ENCODE data around the gene ADAR.
"Not testable (repeated sequence)": the region's sequence is repeated elsewhere in the genome, so short reads cannot be mapped to it uniquely, and the experiment has no call there.

Gene ADAR

DNA sequence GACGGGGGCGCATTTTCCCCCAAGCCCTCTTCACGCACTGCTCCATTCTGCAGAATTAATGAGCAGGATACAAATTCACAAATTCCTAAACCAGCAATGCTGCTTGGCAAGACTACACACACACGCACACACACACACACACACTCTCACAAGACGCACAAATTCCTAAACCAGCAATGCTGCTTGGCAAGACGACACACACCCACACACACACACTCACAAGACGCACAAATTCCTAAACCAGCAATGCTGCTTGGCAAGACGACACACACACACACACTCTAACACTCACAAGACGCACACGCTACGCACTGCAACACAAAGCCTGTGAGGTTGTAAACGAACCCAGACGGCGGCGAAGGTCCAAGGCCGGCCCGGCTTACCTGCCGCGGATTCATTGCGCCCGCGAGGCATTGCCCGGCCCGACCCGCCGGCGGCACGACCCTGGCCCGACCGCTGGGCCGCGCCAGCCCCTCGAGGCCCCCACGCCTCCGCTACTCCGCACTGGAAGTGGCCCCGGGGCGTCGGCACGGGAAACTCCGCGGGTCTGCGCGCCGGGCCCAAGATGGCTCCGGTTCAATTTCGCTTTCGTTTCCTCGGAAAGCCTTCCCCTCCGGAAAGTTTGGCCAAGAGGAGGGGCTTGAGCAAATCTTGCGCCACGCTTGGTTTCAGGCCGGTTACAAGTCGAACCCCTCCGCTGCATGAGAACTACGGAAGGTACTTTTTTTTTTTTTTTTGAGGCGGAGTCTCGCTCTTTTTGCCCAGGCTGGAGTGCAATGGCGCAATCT is at the start of gene ADAR:
TSS of gene ADAR (minus strand) at position 578 of the 788 bp plus-strand sequence. CDS start at position 398, 180 bp downstream.
- DNase-seq: peak; percentile 84

- no peak for DNase-seq
Measured at GRCh38 chr1:154657556-154657955, 49.6 kb upstream of the ADAR start.

DNA sequence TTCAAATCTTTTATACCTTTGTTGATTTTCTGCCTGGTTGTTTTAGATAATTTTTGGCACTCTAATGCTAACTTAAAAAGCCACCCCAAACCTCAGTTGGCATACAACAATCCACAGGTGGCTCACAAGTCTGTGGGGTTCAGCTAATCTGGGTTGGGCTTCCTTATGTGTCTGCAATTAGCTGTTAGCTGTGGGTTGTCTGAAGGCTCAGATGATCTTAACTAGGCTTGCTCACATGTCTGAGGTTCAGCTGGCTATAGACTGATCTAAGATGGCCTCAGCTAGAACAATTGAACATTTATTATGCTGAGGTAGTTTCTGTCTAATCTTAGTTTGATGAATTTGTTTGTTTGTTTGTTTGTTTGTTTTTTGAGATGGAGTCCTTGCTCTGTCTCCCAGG is 44.9 kb upstream of the ADAR start:
- DNase-seq: no peak

DNA sequence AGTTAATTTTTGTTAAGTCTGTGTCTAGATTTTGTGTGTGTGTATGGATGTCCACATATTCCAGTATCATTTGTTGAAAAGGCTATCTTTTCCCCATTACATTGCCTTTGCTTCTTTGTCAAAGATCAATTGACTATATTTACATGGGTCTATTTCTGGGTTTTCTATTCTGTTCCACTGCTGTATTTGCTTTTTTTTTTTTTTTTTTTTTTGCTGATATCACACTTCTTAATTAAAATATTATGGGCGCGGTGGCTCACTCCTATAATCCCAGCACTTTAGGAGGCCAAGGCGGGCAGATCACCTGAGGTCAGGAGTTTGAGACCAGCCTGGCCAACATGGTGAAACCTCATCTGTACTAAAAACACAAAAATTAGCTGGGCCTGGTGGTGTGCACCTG is 36.7 kb upstream of the ADAR start:
- DNase-seq: not testable (repeated sequence)

DNA sequence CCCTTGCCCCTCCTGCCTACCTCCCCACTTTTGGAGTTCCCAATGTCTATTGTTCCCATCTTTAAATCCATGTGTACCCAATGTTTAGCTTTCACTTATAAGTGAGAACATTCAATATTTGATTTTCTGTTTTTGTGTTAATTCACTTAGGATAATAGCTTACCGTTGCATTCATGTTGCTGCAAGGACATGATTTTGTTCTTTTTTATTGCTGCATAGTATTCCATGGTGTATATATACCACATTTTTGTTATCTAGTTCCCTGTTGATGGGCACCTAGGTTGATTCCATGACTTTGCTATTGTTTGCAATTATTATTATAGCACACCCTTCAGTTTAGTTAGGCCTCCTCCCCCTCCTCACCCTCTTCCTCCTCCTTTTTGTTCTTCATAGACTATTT is 33.5 kb upstream of the ADAR start:
- DNase-seq: no peak

GRCh38 chr1:154639876-154640275 is 31.9 kb upstream of the ADAR start:
- no peak for DNase-seq

- DNase-seq: no peak
Measured at GRCh38 chr1:154635171-154635570, 27.2 kb upstream of the ADAR start.

GRCh38 chr1:154629675-154630073 is 21.7 kb upstream of the ADAR start:
- DNase-seq: no peak

GRCh38 chr1:154629061-154629674 is 21.2 kb upstream of the ADAR start:
- no peak for DNase-seq

- DNase-seq: no peak
Measured at GRCh38 chr1:154628121-154628405, 20.1 kb upstream of the ADAR start.

GRCh38 chr1:154627257-154628120 is 19.5 kb upstream of the ADAR start:
- DNase-seq: peak; percentile 87

GRCh38 chr1:154626456-154627256 is 18.7 kb upstream of the ADAR start:
- DNase-seq: peak; percentile 43

DNA sequence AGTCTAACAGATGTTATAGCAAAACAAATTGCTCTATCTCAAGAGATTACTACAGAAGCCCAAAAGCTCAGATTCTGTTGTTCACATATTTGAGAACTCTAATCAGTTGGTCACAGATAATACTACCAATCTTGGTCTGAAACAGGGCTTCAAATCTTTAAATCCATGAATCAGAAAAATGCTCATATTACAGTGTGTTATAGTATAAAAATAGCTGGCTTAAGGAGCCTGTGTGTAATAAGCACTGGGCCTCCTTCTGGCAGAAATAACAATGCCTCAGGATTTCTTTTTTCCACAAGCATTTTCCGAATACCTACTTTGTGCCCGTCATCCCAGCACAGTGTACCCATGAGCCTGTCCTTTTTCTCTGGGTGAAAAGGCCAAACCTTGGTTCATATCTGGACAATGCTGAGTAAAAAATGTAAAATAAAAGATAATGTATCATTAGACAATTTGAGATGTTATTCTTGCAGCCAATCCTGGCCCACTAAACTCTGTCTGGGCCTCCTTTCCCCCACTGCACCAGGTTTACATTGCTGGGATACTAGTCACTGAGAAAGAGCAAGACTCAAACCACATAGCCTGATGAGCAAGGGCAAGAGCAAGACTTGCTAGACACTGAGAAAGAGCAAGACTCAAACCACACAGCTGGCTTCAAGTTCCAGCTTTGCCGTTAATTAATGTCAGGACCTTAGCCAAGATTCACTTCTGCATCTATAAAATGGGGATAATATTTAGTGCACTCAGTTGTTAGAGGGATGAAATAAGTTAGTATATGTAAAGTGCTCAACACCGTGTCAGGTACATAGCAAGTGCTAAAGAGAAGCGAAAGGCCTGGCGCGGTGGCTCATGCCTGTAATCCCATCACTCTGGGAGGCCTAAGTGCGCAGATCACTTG is 17.0 kb upstream of the ADAR start:
- DNase-seq: no peak

DNA sequence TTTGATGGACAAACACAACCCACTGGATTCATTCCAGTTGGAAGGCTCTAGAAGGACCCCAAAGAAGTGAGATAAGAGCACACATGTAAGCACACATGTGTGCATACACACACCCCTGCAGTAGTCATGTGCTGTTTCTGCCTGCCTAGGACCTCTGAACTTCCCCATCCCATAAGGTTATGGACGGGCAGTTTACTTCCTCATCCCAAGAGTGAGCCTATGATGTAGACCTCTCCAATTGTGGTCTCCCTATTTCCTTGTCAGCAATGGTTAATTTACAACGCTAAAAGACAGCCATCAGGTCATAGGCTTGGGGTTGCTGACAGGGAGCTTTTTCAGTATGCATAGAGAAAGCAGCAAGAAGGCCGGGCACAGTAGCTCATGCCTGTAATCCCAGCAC is 15.4 kb upstream of the ADAR start:
- DNase-seq: no peak

GRCh38 chr1:154622503-154623039 is 14.6 kb upstream of the ADAR start:
- DNase-seq: no peak

- no peak for DNase-seq
Measured at GRCh38 chr1:154621875-154622274, 13.9 kb upstream of the ADAR start.

GRCh38 chr1:154620751-154621150 is 12.8 kb upstream of the ADAR start:
- no peak for DNase-seq

GRCh38 chr1:154619181-154619948 is 11.4 kb upstream of the ADAR start:
- no peak for DNase-seq

DNA sequence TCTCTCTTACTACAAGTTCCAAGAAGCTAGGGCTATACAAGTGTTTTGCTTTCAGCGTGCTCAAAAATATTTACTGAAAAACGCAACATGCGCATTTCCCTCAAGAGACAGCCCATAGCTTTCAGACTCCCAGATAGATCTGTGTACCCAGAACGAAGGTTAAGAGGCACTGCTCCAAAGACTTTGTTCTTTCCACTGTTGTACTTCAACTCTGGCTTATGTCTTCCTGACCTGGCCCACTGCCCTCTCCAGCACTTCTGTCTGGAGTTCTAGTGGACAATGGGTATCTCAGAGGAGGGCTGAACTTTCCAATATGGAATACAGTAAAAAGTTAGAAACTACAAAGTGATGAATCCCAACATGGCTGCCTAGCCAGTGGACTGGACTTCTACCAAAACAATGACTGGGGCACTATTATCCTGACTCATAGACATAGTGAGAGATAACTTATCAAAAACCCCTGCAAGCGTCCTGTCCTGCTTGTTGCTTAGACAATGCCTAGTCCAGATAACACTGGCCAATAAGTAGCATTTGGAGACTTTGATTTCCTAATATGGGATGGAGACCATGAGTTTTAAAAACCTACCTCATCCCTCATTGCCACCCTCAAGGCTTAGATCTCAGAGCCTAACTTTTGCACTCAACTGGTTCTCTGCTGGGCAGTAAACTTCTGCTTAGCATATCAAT is 8.8 kb upstream of the ADAR start:
- no peak for DNase-seq

DNA sequence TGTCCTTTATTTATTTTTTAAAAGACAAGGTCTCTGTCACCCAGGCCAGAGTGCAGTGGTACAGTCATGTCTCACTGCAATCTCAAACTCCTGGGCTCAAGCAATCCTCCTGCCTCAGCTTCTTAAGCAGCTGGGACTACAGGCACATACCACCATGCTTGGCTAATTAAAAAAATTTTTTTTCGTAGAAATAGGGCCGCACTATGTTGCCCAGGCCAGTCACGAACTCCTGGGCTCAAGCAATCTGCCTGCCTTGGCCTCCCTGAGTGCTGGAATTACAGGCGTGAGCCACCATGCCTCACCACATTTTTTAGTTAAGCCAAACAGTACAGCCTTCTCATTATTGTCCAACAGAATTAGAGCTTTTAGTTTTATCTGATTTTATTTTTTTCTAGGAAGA is 7.4 kb upstream of the ADAR start:
- no peak for DNase-seq
